Measurements from ENCODE around the gene CHST7.

Gene CHST7

DNA sequence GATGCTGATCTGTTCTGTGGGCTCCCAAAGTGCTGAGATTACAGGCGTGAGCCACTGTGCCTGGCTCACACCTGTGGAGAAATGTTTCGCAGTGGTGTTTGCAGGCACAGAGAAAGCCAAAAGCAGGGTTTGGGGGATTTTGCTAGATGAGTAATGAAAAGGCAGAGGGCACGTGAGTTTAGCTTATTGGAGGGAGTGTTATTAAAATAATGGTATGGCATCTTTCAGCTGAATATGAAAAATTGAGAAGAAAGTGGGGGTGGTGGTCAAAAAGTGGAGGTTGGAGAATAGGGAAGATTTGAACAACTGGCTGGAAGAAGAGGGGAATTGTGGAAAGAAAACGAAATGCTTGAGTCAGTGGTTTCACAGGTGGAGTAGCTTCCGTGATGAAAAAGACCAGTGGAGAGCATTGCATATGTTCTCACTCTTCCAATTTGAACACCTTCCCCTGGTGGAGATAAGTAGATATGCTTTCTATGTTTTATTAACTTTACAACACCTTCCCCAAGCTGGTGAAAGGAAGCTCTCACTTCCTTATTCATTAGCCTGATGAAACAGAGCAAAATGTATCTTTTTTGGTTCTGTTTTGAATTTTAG lies 1.1 kb upstream of the CHST7 start:
- DNase-seq (ENCODE audit: insufficient read length, low spot score), result no peak
- FAIRE-seq, result no peak

DNA sequence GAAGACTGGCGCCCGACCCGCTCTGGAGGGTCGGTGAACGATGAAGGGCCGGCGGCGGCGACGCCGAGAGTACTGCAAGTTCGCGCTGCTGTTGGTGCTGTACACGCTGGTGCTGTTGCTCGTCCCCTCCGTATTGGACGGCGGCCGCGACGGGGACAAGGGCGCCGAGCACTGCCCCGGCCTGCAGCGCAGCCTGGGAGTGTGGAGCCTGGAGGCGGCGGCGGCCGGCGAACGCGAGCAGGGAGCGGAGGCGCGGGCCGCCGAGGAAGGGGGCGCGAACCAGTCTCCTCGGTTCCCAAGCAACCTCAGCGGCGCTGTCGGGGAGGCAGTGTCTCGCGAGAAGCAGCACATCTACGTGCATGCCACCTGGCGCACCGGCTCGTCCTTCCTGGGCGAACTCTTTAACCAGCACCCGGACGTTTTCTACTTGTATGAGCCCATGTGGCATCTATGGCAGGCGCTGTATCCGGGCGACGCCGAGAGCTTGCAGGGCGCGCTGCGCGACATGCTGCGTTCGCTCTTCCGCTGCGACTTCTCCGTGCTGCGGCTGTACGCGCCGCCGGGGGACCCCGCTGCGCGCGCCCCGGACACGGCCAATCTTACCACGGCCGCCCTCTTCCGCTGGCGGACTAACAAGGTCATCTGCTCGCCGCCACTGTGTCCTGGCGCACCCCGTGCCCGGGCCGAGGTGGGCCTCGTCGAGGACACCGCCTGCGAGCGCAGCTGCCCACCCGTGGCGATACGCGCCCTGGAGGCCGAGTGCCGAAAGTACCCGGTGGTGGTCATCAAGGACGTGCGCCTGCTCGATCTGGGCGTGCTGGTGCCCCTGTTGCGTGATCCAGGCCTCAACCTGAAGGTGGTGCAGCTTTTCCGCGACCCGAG lies 568 bp downstream of the CHST7 start:
- FAIRE-seq (no peak), DNase-seq (ENCODE audit: insufficient read length, low spot score) (no peak)

DNA sequence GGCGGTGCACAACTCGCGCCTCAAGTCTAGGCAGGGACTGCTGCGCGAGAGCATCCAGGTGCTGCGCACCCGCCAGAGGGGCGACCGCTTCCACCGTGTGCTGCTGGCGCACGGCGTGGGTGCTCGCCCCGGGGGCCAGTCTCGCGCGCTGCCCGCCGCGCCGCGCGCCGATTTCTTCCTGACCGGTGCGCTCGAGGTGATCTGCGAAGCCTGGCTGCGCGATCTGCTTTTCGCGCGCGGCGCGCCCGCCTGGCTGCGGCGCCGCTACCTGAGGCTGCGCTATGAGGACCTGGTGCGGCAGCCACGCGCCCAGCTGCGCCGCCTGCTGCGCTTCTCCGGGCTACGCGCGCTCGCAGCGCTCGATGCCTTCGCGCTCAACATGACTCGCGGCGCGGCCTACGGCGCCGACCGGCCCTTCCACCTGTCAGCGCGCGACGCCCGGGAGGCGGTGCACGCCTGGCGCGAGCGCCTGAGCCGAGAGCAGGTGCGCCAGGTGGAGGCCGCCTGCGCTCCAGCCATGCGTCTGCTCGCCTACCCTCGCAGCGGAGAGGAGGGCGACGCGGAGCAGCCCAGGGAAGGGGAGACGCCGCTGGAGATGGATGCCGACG lies 1.3 kb downstream of the CHST7 start:
- DNase-seq (ENCODE audit: insufficient read length, low spot score), result no peak
- FAIRE-seq, result no peak

DNA sequence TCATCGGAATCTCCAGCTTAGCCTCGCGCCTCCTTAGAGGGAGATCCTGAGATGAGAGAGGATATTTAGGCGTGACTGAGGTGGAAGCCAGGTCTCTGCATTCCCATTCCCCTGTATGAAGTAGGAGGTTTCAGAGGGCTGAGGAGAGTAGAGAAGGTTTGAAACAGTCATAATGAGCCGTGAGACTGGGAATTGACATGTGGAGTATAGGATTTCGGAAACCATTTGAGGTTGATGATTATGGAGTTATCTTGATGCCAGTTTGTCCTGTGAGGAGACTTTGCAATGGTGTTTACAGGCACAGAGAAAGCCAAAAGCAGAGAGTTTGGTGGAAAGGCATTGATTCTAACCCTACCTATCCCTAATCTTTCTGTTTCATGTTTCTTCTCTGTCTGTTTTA lies 2.0 kb downstream of the CHST7 start:
- no peak for DNase-seq (ENCODE audit: insufficient read length, low spot score)
- no peak for FAIRE-seq

DNA sequence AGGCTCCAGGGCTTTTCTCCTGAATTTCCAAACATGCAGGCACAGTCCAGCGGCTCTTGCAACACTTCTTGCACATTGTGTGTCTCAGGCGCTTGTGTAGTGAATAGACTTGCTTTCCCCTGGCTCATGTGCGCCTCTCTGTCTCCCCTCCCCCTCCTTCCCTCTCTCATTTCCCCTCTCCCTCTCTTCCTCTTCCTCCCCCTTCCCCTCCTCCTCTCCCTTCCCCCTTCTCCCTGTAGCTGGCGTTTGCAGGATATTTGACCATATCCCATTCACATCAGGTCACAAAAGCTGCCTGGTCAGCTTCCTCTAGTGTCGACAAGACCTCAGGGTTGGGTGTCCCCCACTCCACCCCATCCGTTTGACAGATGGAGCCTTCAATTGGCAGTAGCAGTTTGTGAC lies 2.4 kb downstream of the CHST7 start:
- DNase-seq (ENCODE audit: insufficient read length, low spot score), result no peak
- no peak for FAIRE-seq

DNA sequence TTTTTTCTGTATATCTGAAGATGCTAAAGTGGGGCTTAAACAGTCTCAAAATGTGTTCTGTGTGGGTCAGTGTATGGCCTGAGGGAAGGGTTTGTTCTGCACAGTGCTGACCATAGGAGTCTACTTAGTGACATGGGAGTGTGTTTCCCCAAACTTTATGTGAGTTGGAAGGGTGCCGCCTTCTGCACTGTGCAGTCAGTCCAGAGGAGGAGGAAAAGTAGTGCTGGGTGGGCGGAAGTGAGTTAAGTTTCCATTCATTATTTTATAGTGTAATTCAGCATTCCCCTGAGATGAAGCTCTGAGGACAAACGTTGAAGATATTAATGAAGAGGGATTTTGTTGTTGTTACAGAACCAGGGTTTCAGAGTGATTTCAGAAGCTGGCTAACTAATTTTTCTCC lies 2.9 kb downstream of the CHST7 start:
- FAIRE-seq (no peak), DNase-seq (ENCODE audit: insufficient read length, low spot score) (no peak)

DNA sequence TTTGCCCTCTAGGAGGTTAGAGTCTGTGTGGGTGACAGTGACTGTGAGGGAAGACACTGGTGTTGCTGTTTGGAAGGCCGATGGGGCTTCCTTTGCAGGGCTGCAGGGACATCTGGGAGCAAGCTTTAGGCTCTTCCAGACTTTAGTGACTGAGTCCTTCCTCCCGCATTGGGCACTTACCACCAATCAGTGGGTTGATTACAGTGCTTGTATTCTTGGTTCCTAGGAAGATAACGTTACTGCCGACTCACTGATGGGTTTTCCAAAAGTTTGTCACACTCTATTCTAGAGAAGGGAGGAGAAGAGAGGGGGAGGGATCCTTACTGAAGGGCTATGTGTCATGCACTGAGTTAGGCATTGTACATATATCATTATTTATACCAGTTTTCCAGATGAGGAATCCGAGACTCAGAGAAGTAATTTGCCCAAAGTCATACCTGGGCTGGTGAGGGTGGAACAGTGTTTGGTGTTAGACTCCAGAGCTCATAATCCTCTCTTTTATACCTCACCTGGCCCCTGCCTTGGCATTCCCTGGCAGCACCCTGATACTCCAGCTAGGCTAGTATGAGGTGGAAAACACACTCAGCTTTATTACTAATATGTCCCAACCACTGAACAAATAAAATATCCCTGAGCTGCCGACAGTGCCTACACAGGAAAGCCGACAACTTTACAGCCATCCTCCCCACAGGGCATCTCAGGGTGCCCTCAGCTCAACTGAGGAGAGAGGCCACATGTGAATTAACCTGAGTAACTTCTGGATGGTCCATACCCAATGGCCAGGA lies 3.8 kb downstream of the CHST7 start:
- no peak for FAIRE-seq
- DNase-seq (ENCODE audit: insufficient read length, low spot score), result no peak

DNA sequence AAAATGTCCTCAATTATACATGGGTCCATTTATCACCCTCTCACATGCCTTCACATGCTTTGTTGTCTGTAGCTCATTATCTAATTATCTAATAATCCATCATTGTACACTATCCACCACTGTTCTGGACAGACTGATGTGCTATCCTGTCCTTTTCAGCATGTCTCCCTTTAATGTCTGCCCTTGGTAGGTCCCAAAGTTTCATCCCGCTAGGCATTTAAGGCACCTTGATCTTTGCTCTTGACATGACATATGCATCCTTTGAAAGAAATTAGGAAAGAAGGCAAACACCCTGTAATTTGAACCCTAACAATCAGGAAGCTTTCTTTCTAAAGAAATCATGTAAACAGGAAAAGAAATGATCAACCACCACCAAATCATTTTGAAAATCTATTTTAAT lies 5.7 kb downstream of the CHST7 start:
- FAIRE-seq (no peak), DNase-seq (ENCODE audit: insufficient read length, low spot score) (no peak)

DNA sequence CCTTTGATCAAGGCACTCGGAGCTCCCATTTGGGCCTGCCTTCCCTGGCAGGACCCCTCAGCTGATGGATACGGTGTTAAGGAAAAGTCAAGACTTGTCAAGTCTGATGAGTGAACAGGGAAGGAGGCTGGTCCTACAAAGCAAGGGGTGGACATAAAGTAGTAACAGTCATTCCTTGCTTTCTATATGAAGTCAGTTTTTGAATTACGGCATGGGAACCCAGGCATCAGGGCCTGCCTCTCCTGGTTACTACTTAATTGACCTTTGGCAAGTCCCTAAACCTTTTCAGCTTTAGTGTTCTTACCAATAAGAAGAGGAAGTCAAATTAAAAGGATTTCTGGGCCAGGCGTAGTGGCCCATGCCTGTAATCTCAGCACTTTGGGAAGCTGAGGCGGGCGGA lies 7.0 kb downstream of the CHST7 start:
- FAIRE-seq, result no peak

DNA sequence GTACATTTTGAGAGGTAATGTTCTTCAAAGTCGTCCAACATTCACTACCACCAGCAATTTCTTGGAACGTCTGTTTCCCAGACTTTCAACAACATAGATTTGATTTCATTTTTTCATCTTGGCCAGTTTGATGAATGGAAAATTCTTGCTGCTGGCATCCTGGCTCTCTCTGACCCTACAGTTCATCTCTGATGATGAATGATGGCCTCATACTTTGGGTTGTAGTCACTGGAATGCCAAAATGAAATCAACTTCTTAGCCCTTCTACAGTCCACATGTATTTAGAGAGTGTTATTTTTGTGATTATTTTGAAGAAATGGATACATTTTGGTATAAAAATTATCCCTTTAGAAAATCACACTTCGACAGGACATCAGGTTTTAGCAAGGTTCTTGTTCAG lies 8.8 kb downstream of the CHST7 start:
- DNase-seq (ENCODE audit: insufficient read length, low spot score), result no peak
- no peak for FAIRE-seq

More for the DNA sequence above, 7.0 kb downstream of the CHST7 start:
- DNase-seq (ENCODE audit: insufficient read length, low spot score), result no peak

DNA sequence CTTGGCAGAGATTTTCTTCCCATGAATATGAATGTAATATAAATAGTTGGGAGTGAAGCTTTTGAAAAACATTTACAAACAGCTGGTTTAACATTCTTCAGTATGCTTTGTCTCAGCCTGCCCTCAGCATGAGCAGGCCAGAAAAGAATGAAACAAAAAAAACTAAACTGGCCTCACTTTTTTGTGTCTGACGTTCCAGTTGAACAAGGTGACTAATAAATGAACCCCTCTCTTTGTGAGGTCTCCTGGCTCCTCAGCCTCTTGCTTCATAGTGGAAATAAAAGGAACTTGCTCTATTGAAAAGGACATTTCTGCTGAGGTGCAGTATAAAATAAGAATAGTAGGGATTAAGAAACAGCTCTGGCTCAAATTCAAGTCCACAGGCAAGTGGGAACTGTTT lies 9.4 kb downstream of the CHST7 start:
- FAIRE-seq (no peak), DNase-seq (ENCODE audit: insufficient read length, low spot score) (no peak)

DNA sequence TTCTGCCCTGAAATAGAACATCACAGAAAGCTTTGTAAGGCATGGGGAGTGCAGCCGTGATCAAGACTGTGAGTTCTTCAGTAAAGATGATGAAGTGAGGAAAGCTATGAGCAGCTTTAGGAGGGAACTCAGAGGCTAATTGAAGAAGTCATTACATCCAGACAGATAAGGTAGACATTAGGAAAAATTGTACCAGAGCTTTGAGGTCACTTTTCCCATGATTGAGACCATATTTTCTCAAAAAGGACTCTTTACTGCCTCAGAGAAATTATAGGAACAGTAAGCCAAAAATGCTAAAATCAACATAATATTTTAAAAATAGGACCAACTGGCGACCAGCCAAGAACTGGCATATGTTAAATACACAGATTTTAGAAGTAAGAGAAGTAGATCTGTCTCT lies 11.2 kb downstream of the CHST7 start:
- no peak for DNase-seq (ENCODE audit: insufficient read length, low spot score)
- no peak for FAIRE-seq

DNA sequence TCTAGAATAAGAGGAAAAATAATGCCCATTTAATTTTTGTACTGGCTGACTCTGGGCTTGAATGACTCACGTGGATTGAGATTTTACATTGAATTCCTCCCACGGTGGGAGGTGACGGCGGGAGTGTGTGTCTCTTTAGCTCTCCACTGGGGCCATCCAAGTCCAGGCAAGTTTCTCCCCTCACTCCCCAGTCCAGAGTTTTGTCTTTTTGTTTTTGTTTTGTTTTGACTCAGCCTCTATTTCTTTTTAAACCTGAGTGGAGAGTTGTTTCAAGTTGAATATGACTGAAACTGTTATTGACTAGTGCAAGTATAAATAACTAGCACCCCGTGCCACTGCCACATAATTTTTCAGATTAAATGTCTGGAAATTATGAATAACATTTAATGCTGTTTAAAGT lies 13.6 kb downstream of the CHST7 start:
- DNase-seq (ENCODE audit: insufficient read length, low spot score) (no peak), FAIRE-seq (no peak)

DNA sequence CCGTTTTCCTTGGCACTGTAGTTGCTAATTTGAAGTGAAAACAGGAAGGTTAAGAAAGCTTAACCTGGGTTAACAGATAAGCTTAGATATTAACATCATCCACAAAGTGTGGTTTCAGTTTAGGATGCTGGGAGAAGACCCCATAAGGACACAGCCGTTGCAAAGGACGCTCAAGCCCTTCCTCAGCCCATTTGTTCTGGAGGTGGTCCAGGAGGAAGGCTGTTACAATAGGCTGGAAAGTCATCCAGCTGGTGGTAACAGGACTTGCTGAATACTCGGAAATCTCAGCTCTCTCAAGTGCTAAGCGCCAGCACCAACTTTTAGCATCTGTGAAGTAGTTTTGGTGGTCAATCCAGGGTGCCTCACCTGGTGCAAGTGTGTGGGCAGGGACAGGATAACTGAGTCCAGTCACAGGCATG lies 14.2 kb downstream of the CHST7 start:
- FAIRE-seq, result no peak
- DNase-seq (ENCODE audit: insufficient read length, low spot score), result no peak

DNA sequence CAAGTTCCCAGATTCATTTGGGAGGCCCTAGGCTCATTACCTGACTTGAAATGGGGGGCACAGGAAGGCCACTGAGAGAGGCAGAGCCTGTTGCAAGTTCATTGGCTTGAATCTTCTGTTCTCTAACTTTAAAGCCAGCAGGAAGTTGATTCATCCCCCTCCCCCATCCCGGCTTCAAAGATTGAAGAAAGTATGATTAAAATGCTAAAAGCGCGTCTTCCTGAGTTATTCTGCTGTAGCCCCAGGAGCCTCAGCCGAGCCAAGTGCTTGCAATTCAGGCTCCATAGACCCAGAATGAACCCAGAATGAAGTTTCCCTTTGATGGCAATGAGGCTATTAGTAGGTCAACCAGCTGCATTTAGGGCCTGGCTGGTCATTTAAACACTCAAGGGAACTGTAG lies 14.7 kb downstream of the CHST7 start:
- no peak for FAIRE-seq
- DNase-seq (ENCODE audit: insufficient read length, low spot score), result no peak

DNA sequence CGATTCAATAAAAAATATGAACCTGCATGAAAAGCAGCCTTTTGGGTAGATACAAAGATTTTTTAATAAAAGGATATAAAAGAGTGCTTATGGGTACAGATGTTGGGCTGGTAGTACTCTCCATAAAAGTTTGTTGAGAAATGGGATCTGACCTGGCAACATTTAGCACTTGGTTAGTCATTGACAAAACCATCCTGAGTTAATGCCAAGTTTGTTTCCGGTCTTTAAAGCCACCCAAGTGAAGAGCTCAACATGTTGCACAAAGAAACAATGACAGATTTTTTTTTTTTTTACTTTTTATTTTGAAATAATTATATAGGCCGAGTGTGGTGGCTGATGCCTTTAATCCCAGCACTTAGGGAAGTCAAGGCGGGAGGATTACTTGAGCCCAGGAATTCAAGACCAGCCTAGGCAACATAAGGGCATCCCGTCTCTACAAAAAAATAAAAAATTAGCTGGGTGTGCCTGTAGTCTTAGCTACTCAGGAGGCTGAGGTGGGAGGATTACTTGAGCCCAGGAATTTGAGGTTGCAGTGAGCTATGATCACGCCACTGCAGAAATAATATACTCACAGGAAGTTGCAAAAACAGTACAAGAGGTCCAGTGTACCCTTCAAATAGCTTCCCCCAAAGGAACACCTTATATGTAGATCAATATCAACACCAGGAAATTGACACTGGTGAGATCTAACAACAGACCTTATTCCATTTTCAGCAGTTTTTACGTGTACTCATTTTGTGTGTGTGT lies 16.6 kb downstream of the CHST7 start:
- FAIRE-seq, result no peak
- DNase-seq (ENCODE audit: insufficient read length, low spot score), result no peak

DNA sequence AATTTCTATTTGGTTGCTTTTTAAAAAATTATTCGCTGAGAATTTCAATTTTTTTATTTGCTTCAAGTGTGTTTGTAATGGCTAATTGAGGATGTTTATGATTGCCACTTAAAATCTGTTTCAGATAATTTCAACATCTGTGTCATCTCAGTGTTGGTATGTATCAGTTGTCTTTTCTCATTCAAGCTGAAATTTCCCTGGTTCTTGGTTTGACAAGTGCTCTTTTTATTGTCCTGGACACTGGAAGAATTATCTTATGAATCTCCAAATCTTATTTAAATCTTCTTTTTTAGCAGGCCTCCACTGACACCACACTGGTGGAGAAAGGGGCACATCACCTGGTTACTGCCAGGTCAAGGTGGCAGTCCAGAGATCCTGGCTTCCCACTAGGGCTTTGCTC lies 21.5 kb downstream of the CHST7 start:
- no peak for DNase-seq (ENCODE audit: insufficient read length, low spot score)
- no peak for FAIRE-seq

DNA sequence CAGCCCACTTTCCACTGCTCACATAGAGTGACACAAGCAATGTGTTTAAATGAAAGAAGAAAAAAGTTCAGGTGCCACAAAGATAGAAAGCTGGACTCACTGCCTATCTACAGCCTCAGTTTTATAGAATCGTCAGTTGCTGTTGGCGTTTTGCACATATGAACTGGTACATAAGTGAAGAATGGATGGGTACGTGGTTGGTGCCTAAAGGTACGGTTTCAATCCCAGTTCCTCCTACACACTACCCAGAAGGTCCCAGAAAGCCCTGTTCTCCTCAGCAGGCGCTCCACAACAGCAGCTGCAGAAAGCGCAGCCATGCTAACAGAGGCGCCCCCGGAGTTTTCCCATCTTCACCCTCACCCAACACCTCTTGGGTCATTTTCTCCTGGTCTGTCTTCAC lies 23.6 kb downstream of the CHST7 start:
- DNase-seq (ENCODE audit: insufficient read length, low spot score) (no peak), FAIRE-seq (no peak)

DNA sequence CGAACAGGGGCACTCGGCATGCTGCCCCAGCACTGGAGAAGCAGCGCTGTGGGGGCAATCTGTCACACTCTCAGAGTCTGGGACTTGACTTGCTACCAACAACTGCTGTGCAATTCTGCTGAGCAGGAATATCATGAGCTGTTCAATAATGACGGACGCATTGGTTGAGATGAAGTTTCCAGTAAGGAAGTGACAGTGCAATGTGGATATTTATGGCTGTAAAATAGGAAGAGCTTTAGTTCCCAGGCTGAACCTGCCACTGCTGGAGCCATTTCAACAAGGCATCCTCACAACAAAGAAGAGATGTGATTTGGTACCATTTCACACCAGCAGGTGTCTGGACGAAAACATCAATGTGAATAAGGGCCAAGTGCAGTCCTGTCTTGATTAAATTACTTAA lies 24.2 kb downstream of the CHST7 start:
- FAIRE-seq (no peak), DNase-seq (ENCODE audit: insufficient read length, low spot score) (no peak)

DNA sequence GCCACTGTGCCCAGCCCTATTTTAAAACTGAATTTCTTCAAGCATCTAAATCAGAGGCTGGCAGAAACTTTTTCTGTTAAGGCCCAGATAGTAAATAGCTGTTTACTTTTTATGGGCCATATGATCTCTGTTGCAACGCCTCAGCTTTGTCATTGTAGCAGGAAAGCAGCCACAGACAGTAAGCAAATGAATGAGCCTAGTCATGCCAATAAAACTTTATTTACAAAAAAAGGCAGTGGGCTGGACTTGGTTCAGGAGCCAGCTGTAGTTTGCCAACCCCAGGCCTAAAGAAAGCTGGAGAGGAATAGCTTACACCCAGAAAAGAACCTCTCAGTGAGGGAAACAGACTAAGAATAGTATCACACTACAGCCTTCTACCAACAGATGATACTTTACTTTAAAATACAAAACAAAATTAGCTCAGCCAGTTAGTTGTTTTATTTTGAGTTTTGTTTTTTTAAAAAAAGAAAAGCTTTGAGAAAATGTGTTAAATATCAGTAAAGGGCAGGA lies 25.5 kb downstream of the CHST7 start:
- DNase-seq (ENCODE audit: insufficient read length, low spot score) (no peak), FAIRE-seq (no peak)

Data from HTR-8/SVneo (cell line).